GM19023 (cell line): ENCODE data around the gene WSCD2.

ENCODE experiments used
- ATAC-seq: cut with Tn5 transposase; IDR thresholded peaks from one replicate; pipeline ENCODE4 v1.9.1; 2021; ENCODE audit warnings: mild to moderate bottlenecking, moderate library complexity; ENCODE audit not compliant: unreplicated experiment

The WSCD2 gene

DNA sequence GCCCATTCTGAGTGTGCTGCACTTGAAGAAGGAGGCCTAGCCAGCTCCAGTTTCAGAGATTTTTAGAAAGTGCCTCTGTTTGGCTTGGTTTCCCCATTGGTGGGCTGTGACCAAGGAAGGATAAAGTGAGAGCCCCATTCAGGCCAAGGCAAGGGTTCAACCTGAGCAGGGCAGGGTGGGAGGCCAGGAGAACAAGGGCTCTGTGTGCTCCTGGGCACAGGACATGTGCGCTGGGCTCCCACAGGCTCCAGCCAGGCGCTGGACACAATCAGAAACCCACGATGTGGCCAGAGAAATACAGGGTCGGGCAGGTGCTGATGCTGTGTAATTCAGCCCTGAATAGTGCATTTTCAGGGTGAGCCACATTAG, 23.1 kb downstream of the WSCD2 start:
- ATAC-seq = no peak

DNA sequence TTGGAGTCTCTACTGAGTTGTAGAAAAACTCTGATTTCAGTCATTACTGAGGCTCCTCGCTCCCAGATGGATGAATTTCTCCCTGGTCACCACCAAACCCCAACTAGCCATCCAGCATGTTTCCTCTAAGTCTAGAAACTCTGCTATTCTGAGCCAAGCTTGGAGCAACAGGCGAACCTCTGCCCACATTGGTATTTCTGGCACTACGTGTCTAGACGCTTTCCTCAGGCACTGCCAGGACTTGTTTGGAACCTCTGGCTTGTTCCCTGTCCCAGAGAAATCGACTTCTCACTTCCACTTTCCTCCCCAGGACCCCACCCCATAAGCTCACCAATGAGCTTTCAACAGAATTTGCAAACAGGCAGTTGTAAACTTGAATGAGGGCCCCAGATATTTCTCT, 27.6 kb downstream of the WSCD2 start:
- no peak for ATAC-seq

DNA sequence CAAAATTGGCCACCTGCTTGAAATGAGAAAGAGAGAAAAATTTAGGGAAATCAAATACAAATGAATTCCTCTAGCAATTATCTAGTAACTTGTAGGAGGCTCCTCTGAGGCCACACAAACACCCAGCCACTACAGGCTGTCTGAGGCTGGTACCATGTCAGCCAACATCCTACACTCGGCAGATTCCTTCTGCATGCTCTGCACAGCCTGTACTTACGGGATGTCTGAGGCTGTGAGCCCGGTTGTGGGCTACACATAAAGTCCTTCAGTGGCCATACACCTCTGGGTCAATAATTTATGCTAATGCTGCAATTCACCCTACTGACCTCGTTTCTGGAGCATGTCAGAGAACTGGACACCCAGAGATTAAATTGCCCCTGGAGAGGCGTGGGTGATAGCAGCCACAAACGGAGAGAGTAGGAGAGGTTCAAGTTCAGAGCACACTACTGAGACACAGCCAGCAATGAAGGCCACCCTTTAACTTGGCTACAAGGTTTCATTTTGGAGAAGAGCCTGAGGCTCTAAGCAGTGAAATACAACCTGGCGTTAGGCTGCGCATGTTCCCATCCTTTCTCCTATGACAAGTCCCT, 28.9 kb downstream of the WSCD2 start:
- ATAC-seq = no peak

DNA sequence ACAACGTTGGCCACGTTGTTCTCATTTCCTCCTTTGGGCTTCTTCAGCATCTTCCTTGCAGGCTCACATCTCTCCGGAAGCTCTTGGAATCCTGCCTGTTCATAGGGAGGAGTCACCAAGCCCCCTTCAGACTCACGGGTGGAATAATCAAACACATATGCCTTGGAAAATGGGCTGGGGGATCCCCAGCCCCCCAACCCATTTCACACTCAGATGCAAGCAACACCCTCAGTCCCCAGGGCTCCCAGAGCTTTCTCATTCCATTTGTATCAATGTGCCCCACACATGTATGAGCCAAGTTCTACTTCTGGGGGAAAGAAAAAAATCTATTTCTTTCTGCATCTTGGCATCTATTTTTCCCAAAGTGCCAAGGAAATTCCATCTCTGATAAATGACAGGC, 33.1 kb downstream of the WSCD2 start:
- ATAC-seq = no peak

DNA sequence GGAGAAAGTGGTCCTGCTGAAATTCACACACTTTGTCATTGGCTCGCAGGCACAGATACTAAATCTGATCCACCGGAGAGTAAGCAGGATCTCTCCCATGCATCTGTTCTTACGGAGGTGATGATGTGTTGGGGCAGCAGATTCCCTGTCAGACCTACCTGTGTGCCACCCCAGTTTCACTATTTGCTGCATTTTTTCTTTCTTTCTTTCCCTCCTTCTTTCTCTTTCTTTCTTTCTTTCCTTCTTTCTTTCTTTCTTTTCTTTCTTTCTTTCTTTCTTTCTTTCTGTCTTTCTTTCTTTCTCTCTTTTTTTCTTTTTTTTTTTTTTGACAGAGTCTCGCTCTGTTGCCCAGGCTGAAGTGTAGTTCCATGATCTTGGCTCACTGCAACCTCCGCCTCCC, 37.4 kb downstream of the WSCD2 start:
- no peak for ATAC-seq

DNA sequence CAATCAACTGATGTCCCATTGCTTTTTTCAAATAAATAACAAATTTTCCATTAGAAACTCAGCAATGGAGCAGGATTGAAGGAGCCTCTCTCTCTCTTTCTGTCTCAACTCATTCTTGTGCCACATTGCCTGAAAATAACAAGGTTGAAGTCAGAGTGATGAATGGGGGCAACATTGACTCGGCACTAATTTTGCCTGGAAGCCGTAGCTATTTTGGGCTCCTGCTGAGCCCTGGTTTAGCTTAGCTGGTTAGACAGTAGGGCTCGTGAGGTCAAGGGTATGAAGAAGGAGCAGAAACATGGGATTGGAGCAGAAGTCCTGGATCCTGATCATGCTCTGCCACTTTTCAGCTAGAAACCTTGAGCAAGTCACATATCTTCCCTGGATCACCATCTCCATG, 38.9 kb downstream of the WSCD2 start:
- no peak for ATAC-seq

DNA sequence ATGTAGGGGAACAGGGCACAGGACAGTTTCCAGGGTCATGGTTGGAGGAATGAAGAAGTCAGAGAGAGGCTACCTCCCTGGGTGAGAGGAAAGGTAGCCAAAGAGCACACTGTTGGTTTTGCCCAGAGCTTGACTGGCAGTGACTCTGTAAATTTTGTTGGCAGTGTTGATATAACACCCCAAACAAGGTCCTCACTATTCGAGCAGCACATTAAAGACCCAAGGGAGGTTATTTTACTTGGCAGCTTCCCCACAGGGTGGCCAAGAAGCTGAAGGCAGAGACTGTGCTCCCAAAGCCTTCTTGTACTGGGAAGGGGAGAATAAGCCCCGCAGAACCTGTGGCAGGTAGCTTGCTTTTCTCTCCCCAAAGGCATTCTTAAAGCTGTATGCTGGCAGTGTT, 40.6 kb downstream of the WSCD2 start:
- no peak for ATAC-seq

DNA sequence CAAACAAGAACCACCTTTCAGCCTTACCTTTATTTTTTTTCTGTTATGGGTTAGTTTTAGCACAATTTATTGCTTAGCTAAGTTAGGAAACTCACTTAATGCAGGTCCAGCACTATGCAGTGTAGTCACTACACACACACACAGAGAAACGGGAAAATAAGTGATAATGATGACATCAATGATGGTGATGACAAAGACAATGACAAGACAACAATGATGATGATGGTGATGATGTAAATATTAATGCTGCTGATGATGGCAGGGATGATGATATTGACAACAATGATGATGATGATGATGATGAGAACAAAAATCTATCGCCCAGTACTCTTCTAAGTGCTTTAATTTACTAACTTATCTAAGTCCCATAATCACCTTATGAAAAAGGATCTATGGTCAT, 41.1 kb downstream of the WSCD2 start:
- no peak for ATAC-seq

DNA sequence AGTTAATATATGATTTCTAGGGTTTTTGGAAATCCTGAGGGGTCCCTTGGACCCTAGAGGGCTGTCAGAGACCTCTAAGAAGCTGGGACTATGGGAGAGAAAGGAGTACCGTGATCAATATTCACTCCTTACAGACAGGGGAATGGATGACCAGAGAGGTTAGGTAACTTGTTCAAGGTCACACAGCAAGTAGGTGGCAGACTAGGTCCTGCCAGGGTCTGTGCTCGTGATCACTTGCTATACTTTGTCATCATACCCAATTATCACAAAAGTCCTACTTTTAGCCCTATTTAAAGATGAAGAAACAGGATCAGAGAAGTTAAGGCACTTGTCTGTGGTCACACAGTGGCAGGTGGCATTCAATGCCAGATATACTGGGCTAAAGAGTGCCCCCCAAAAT, 42.9 kb downstream of the WSCD2 start:
- ATAC-seq = no peak

DNA sequence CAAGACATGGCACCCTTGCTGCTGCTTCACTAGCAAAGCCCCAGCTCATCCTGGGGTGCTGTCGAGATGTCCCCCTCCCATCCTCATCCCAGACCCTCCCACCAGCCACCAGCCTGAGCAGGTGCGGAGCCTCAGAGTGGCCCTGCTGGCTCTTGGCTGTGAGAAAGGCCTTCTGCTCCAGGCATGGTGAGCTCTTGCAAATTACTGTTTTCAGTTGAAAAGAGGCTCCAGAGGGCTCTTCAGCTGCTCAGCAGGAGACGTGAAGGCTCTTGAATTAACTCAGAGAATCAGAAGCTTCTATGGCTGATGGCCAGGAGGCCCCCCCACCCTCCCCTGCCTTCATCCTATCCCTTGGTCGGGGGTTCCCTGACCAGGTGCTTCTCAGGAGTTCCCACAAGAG, 44.1 kb downstream of the WSCD2 start:
- no peak for ATAC-seq

DNA sequence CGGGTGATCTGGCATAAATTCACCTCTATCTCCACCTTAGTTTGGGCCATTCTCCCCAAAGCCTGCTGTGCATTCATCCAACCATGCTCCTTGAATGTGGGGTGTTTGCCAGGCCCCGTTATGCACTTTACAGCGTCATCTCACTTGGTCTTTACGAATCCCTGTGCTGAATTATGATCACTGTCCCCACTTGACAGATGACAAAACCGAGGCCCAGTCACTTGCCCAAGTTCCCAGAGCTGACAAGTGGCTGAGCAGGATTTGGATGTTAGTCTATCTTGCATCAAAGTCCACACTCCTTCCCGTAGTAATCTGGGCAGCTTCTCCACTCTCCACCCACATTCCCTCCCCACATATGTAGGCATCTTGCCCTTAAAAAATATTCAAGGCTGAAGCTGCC, 44.8 kb downstream of the WSCD2 start:
- no peak for ATAC-seq

DNA sequence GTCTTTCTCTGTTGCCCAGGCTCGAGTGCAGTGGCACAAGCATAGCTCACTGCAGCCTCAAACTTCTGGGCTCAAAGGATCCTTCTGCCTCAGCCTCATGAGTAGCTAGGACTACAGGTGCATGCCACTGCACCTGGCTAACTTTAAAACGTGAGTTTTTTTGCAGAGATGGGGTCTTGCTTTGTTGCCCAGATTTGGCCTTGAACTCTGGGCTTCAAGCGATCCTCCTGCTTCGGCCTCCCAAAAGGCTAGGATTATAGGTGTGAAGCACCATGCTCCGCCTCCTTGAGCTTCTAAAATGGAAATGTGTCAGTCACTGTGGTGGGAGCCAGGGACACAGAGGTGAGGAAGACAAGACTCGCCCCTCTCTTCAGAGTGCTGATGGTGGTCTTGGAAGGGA, 45.6 kb downstream of the WSCD2 start:
- ATAC-seq = no peak

DNA sequence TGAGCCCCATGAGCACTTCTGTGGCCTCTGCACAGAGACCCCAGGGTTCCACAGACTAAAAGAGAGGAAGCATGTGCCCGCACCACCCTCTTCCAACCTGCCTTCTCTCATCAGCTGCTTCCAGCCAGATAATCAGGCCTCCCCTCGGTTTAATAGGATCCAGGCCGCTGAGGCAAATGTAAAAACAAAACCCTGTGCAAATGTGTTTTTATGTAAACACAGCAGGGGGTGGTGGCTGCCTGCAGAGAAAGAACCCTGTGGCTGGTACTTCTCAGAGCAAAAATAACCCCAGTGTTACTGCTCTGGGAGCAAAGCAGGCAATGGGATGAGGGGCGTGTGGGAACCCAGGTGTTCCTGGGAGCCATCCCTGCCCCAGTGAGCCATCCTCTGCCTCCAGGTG, 46.2 kb downstream of the WSCD2 start:
- no peak for ATAC-seq

DNA sequence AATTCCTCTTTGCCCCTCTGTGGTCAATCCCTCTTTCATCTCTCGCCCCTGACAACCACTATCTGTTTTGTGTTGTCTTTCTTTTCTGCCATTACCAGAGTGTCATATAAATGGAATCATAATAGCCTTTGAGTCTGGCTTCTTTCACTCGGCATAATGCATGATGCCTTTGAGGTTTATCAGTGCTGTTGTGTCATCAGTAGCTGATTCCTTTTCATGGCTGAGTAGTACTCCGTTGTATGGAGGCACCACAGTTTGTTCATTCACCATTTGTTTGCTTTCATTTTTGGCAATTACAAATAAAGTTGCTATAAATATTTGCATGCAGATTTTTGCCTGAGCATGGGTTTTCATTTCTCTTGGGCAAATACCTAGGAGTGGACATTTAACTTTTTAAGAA, 47.2 kb downstream of the WSCD2 start:
- no peak for ATAC-seq

DNA sequence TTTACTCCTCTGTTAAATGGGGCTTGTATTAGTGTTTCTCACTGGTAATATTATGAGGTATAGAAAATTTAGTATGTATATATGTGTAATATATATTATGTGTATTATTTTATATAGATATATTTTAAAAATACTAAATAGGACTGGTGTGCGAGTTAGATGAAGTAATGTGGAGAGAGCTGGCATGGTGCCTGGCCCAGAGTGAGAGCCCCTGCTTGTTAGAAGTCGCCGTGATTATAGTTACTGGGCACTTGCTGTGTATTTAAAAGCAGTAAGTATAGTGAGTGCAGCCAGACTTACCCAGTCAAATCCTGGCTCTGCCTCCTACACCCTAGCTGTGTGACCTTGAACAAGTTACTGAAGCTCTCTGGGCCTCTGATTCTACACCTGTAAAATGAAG, 48.0 kb downstream of the WSCD2 start:
- ATAC-seq = no peak

DNA sequence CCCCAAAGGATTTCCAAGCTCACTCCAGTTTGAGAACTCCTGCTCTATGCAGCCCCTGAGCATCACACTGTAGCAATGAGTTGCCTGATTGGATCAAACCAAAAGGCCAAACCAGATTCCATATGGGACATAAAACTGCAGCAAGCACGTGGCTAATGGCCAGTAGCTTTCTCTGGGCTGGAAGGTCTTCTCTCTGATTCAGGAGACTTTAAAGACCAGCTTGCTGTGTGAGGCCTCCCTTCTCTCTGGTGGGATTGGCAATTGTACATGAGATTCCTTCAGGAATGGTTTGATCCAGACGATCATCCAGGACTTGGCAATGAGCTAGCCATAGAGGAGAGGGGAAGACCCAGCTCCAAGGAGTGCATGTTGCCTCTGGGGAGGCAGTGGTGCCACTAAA, 50.2 kb downstream of the WSCD2 start:
- ATAC-seq = no peak

DNA sequence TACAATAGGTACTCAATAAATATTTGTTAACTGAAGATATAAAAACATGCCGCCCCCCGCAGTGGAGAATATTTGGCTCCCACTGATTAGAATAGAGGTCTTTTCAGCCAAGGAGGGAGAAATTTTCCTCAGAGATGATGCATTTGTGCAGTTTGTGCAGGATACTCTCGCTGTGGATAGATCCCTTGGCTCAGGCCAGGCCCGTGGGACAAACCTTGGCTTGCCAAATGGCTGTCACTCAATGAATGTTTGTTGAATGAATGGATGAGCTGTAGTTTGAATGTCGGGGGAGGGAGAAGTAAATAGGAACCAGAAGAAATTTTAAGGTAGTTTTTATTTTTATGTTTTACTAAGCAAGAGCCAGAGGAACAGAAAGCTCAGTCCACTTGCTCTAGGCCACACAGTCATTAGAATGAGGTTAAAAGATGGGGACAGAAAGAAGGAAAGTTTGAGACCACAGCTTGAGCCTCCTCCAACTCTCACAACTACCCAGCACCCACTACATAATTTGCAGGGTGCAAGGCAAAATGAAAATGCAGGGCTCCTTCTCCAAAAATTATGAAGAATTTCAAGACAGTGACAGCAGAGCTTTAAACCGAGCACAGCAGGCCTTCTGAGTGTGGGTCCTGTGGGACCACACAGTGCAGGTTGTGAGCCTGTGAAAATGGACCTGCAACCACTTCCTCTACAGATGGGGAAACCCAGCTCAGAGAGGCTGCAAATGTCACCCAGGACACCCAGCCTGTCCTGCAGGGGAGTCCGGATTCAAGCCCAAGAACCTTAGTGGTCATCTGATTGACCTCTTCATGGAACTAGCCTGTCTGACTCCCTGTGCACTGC, 51.4 kb downstream of the WSCD2 start:
- ATAC-seq = peak; percentile 55

DNA sequence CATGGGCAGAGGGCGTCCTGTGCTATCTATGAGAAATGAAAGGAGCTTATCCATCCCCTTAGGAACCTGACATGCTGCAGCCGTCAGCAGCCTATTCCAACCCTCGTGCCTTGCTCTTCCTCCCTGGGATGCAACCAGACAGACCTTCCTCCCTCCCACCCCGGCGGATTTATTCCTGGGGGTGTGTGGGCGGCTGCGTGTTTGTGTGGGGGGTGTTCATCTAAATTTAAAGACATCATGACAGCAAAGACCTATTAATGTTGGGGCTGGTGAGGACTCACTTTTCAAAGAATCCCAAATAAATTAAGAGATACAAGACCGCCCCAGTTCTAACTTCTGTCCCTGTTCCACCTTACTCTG, 52.0 kb downstream of the WSCD2 start:
- ATAC-seq = no peak

DNA sequence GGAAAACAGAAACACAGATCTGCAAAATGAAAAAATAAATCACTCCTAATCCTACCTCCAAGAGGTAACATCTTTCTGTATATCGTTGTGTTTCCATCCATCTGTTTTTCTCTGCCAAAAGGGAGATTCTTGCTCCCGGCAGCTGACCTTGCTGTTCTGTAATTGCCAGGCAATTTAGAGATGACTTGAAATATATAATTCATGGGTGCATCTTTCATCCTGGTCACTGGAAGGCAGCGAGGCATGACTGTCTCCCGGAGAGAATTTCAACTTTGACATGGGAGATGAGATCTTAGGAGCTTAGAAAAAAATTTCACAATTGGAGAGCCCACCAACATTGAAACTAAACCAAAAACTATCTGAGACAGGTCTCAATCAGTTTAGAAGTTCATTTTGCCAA, 53.0 kb downstream of the WSCD2 start:
- no peak for ATAC-seq

DNA sequence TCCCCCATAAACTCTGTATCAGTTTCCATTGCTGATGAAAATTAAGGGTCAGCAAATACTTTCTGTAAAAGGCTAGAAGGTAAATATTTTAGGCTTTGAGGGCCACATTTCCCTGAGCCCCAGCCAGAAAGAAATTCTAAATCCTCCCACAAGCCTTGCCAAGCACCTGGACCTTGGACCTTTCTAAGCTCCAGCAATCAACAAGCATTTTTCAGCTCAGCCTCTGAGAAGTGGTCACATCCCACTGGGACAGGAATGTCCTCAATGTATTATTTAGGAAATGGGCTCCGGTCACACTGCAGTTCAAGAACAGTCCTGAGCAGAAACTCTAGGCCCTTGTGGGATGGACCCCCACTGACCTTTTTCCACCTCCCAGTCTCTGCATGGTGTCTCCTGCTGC, 55.9 kb downstream of the WSCD2 start:
- no peak for ATAC-seq

DNA sequence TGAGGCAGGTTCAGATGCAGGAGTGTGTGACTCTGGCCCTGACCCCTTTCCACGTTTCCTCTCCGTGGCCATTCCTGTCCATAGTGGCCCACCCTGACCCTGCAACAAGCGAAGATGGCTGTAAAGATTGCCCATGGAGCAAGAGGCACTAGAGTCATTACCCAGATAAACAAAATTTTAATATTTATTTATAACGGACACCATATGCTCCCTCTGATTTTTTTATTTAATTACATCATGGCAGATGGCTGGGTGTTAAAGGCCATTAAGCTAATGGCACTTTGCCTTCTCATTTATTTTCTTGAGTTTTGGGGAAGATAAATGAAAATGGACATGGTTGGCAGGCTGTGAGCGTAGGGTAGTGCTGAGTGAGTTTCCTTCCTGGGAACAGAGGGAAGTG, 58.7 kb downstream of the WSCD2 start:
- ATAC-seq = no peak

DNA sequence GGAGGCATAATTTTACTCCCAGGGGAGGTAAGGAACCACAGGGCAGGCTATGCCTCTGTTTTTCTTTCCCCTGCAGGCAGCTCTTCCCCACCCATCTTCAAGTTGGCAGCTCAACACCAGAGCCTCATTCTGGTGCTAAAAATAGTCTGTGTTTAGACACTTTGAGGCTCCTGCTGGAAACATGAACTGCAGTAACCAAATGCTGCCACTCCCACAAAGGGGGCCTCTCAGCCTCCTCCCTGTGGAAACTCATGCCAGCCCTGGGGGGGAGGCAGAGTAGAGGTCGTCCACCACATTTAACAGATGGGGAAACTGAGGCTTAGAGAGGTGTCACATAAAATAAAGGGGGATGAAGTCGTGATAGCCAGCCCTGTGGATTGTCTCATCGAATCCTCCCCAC, 61.4 kb downstream of the WSCD2 start:
- no peak for ATAC-seq

DNA sequence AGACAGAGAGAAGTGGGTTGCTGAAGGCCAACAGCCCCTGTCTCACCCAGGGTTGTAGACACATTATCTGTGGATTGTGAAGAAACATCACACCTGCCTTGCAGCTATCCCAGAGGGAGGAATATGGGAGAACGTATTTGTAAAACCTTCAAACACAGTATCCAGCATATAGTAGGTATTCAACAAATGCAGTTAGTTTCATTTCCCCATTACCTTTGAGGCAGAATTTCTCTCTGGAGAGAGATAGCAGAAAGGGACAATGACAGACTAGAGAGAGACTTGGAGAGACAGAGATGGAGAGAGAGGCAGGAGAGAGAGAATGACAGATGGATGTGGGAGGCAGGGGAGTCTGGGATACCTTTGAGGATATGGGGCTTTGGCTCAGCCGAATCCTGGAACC, 62.0 kb downstream of the WSCD2 start:
- no peak for ATAC-seq
